MCF 10A (cell line): Measurements from ENCODE around the gene SLC6A6. TPM values are rescaled to one million over a fixed set of nuclear protein-coding genes. Genes with fewer than 3 reads are reported as not detected.

Experiments used
- BruUV-seq: library from RNA; stranded (reverse); fragments of 400-500 nt; replicated peaks from 2 replicates; lab custom pipeline; 2021; lab: Mats Ljungman, UMichigan
- CTCF ChIA-PET: fragments of 300-600 bp; sonication (Branson Sonifier 250); formaldehyde crosslinking; extraction: SDS; loops from one replicate; lab custom pipeline; 2021; ENCODE audit warnings: antibody characterized with exemption, inconsistent platforms; lab: Yijun Ruan, JAX
- POLR2A ChIA-PET: fragments of 300-600, 350-650 bp; sonication (Branson Sonifier 250); formaldehyde crosslinking; extraction: SDS; loops from one replicate; lab custom pipeline; 2020; ENCODE audit warnings: antibody characterized with exemption, inconsistent platforms; lab: Yijun Ruan, JAX
- DNase-seq: peaks from one replicate; pipeline ENCODE4 v3.0.0-alpha.2; 2018; ENCODE audit not compliant: unreplicated experiment
- H3K27ac Mint-ChIP-seq: one replicate; pipeline ENCODE4 v1.8.0; 2022; ENCODE audit warnings: mild to moderate bottlenecking, low read depth, mixed read lengths; ENCODE audit not compliant: unreplicated experiment
- H3K27me3 Mint-ChIP-seq: one replicate; pipeline ENCODE4 v1.8.0; 2022; ENCODE audit warnings: mixed read lengths; ENCODE audit not compliant: insufficient read depth, unreplicated experiment
- H3K36me3 Mint-ChIP-seq: one replicate; pipeline ENCODE4 v1.8.0; 2022; ENCODE audit warnings: mild to moderate bottlenecking, moderate library complexity, mixed read lengths; ENCODE audit not compliant: insufficient read depth, unreplicated experiment
- H3K4me1 Mint-ChIP-seq: one replicate; pipeline ENCODE4 v1.8.0; 2022; ENCODE audit warnings: mixed read lengths; ENCODE audit not compliant: insufficient read depth, unreplicated experiment
- H3K4me3 Mint-ChIP-seq: one replicate; pipeline ENCODE4 v1.8.0; 2022; ENCODE audit warnings: mild to moderate bottlenecking, moderate library complexity, mixed read lengths; ENCODE audit not compliant: unreplicated experiment
- H3K9me3 Mint-ChIP-seq: one replicate; pipeline ENCODE4 v1.8.0; 2022; ENCODE audit warnings: mixed read lengths; ENCODE audit not compliant: unreplicated experiment
- intact Hi-C: fragments of 100-400 bp; cut with micrococcal nuclease; formaldehyde crosslinking; loops from 2 replicates; pipeline ENCODE4 v1.14.1; 2022
- total RNA-seq: library from RNA; stranded (reverse); gene quantifications from 2 replicates; pipeline ENCODE4 v1.2.3, GENCODE V29; 2022
- TF ChIP-seq, protein P1 (sequence below): fragments of 200-600 bp; IDR thresholded peaks from one replicate; pipeline ENCODE4 v1.8.0; 2022; ENCODE audit warnings: antibody characterized with exemption, mild to moderate bottlenecking; ENCODE audit not compliant: unreplicated experiment

SLC6A6 gene
- total RNA-seq, 1 experiment from 2014 or later, result 7.6 TPM

DNA sequence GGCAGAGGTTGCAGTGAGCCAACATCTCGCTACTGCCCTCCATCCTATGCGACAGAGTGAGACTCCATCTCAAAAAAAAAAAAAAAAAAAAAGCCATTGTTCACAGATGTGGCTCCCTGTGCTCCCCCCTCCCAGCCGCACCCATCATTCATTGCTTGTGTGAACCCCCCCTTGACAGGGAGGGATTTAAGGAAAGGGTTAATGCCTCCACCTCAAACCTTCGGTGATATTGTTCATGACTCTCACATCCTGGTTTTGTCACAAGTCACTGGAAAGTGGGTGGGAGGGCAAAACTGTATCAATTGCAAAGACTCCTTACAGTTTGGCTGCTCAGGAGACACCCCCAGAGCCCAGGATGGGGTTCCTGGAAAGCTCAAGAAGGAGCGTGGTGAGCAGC is 7.7 kb downstream of the SLC6A6 start:
- no TSS peak for BruUV-seq

DNA sequence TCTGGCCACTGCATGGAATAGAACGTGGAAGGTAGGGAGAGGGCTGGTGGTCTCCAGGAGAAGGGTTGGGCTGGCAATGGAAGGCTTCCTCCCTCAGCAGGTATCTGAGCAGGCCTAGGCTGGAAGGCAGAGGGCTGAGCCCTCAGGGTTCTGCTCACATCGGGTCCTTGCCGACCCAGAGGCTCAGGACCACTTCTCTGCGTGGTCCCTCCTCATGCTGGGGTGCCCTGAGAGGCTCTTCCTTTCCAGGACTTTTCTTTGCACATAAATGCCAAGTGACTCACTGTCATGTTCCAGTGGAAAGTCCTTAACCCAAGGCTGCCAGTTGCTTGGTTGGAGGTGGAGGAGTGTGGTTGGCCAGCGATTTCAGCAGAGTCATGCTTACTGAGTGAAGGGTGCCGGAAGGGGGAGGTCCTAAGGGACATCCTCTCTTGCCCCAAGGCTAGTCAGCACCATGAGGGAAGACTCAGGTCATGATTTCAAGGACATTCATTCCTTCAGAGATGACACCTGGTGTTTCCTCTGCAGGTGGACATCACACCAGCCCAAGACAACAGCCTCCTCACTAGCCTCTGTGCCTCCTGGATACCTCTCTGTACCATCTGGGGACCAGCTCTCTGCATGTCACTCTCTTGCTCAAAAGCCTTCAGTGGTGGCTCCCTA is 8.2 kb downstream of the SLC6A6 start:
- POLR2A ChIA-PET, result interaction anchor here (0.7 kb wide), 1 partner anchor 1524 kb away, joined by 3 read pairs; no protein-coding TSS in a partner anchor
- CTCF ChIA-PET, result interaction anchor here (0.6 to 1.3 kb wide), 4 partner anchors 8 to 394 kb away, joined by 3 to 4 read pairs (median 3); partner anchors contain the start of gene SLC6A6
- no peaks in the 10 kb centered on the region for H3K9me3 Mint-ChIP-seq
- TF ChIP-seq, protein P1, sequence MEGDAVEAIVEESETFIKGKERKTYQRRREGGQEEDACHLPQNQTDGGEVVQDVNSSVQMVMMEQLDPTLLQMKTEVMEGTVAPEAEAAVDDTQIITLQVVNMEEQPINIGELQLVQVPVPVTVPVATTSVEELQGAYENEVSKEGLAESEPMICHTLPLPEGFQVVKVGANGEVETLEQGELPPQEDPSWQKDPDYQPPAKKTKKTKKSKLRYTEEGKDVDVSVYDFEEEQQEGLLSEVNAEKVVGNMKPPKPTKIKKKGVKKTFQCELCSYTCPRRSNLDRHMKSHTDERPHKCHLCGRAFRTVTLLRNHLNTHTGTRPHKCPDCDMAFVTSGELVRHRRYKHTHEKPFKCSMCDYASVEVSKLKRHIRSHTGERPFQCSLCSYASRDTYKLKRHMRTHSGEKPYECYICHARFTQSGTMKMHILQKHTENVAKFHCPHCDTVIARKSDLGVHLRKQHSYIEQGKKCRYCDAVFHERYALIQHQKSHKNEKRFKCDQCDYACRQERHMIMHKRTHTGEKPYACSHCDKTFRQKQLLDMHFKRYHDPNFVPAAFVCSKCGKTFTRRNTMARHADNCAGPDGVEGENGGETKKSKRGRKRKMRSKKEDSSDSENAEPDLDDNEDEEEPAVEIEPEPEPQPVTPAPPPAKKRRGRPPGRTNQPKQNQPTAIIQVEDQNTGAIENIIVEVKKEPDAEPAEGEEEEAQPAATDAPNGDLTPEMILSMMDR, result no peak
- BruUV-seq, result no TSS peak
- DNase-seq, result peak; percentile 92
- peaks cover 36% of the 10 kb centered on the region for H3K4me1 Mint-ChIP-seq
- H3K27ac Mint-ChIP-seq, result peak overlapping the region; percentile 39
- intact Hi-C loops, result no loop called here
- no peak overlapping the region for H3K4me3 Mint-ChIP-seq
- H3K36me3 Mint-ChIP-seq, result peaks cover 4% of the 10 kb centered on the region
- no peaks in the 10 kb centered on the region for H3K27me3 Mint-ChIP-seq

More for the DNA sequence above, 7.7 kb downstream of the SLC6A6 start:
- H3K9me3 Mint-ChIP-seq, result no peaks in the 10 kb centered on the region
- no peak overlapping the region for H3K4me3 Mint-ChIP-seq
- peak overlapping the region; percentile 39 for H3K27ac Mint-ChIP-seq
- POLR2A ChIA-PET, result no interaction called here
- peaks cover 32% of the 10 kb centered on the region for H3K4me1 Mint-ChIP-seq
- no peaks in the 10 kb centered on the region for H3K27me3 Mint-ChIP-seq
- CTCF ChIA-PET, result interaction anchor here (0.6 kb wide), 1 partner anchor 177 kb away, joined by 3 read pairs; no protein-coding TSS in a partner anchor
- intact Hi-C loops, result no loop called here
- TF ChIP-seq, protein P1, result no peak
- no peak for DNase-seq
- peaks cover 7% of the 10 kb centered on the region for H3K36me3 Mint-ChIP-seq

DNA sequence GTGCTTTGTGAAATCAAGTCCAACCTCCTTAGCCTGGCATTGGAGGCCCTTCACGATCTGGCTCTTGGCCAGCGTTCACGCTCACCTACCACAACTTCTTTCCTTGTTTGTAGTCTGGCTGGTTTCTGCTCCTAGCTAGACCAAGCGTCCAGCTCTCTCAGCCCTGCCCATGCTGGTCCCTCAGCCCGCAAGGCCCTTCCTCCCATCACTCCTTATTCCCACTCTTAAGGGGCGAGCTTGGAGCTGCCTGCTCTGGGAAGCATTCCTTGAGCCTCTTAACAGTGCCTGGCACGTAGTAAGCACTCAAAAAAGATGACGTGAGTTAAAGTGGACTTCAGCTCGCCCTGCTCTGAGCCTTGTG is 8.7 kb downstream of the SLC6A6 start:
- Mint-ChIP-seq H3K9me3 (no peaks in the 10 kb centered on the region), H3K4me1 (peaks cover 41% of the 10 kb centered on the region), H3K4me3 (no peak overlapping the region), H3K36me3 (no peaks in the 10 kb centered on the region), H3K27ac (peak overlapping the region; percentile 39), H3K27me3 (no peaks in the 10 kb centered on the region)
- DNase-seq, result no peak
- CTCF ChIA-PET, result interaction anchor here (0.6 to 1.3 kb wide), 3 partner anchors 9 to 394 kb away, joined by 3 to 4 read pairs (median 3); partner anchors contain the start of gene SLC6A6
- BruUV-seq, result no TSS peak
- intact Hi-C loops, result no loop called here
- POLR2A ChIA-PET, result interaction anchor here (0.7 kb wide), 1 partner anchor 1524 kb away, joined by 3 read pairs; no protein-coding TSS in a partner anchor
- TF ChIP-seq, protein P1, result no peak

DNA sequence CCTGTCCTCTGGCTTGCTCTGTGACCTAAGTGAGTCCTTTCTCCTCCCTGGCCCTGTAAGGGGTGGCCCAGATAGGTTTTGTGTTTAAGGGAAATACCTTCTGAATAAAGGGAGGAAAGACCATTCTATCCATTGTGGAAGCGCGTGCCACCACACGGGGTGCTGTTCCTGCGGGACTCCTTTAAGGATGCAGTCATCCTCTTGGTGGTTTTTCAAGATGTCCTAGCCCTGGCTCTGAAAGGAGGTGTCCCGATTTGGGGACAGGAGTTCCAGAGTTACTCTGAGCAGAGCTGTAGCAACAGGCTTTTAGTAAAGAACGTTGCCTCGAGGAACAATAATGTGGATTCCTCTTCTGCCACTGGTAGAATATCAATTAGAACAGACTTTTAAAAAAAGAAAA is 9.6 kb downstream of the SLC6A6 start:
- POLR2A ChIA-PET, result interaction anchor here (2.0 kb wide), 1 partner anchor 10 kb away, joined by 6 read pairs; the partner anchor contains the start of gene SLC6A6
- H3K27me3 Mint-ChIP-seq, result no peaks in the 10 kb centered on the region
- no peak overlapping the region for H3K27ac Mint-ChIP-seq
- H3K4me3 Mint-ChIP-seq, result no peak overlapping the region
- peaks cover 5% of the 10 kb centered on the region for H3K36me3 Mint-ChIP-seq
- CTCF ChIA-PET, result interaction anchor here (0.6 to 1.3 kb wide), 3 partner anchors 8 to 989 kb away, joined by 3 read pairs; no protein-coding TSS in a partner anchor
- intact Hi-C loops, result no loop called here
- BruUV-seq, result no TSS peak
- no peaks in the 10 kb centered on the region for H3K9me3 Mint-ChIP-seq
- H3K4me1 Mint-ChIP-seq, result peaks cover 44% of the 10 kb centered on the region
- TF ChIP-seq, protein P1, result no peak
- no peak for DNase-seq
